ENCODE results near the gene CCNA1. TPM values are rescaled to one million over a fixed set of nuclear protein-coding genes. Genes with fewer than 3 reads are reported as not detected.

The CCNA1 gene
- total RNA-seq, 1 experiment from 2014 or later = 18.3 TPM

GRCh38 chr13:36453516-36453915 is 21.2 kb downstream of the CCNA1 start:
- no peak overlapping the region for H2AFZ ChIP-seq (ENCODE audit: low read length)
- H3K9me2 ChIP-seq (replicated peaks; ENCODE audit: low read length) = no peaks in the 10 kb centered on the region
- H3K4me2 ChIP-seq (ENCODE audit: low read length) = no peak overlapping the region
- H3K9ac ChIP-seq (ENCODE audit: low read length) = no peak overlapping the region
- no TSS peak for BruUV-seq (replicated peaks)
- no peaks in the 10 kb centered on the region for H4K20me1 ChIP-seq (ENCODE audit: low read length)
- DNase-seq = peak; percentile 15
- H3K27me3 ChIP-seq (ENCODE audit: low read length) = no peaks in the 10 kb centered on the region
- intact Hi-C loops (cut with micrococcal nuclease) = loop anchor here (1.0 kb wide), 1 partner anchor 283 kb away; no protein-coding TSS in a partner anchor
- ATAC-seq = peak; percentile 46; the same call in 1 of the 2 replicates
- no peaks in the 10 kb centered on the region for H3K79me2 ChIP-seq (ENCODE audit: low read length)
- H3K4me3 ChIP-seq (ENCODE audit: low read length) = no peak overlapping the region
- POLR2A ChIA-PET (ENCODE audit: unreplicated experiment) = no interaction called here
- TF ChIP-seq EZH2 (IDR thresholded peaks at IDR 0.05; ENCODE audit: low read length, unreplicated experiment) = no peak
- TF ChIP-seq CTCF (conservative IDR thresholded peaks at IDR 0.05; ENCODE audit: low read depth, low read length) = peak; percentile 50; the same call in 1 of the 2 replicates
- no peak for TF ChIP-seq EZH2phosphoT487 (IDR thresholded peaks at IDR 0.05; ENCODE audit: borderline replicate concordance, low read length)
- no peaks in the 10 kb centered on the region for H3K36me3 ChIP-seq (ENCODE audit: low read depth, low read length)
- no peaks in the 10 kb centered on the region for H3K4me1 ChIP-seq (ENCODE audit: insufficient read depth, low read length)
- CTCF ChIA-PET = interaction anchor here (0.6 kb wide), 1 partner anchor 282 kb away, joined by 3 read pairs; no protein-coding TSS in a partner anchor
- no peaks in the 10 kb centered on the region for H3F3A ChIP-seq (ENCODE audit: low read length, unreplicated experiment)
- no peak overlapping the region for H3K27ac ChIP-seq (ENCODE audit: low read length)
- no peaks in the 10 kb centered on the region for H3K9me3 ChIP-seq (ENCODE audit: low read length)

GRCh38 chr13:36454121-36454520 is 21.8 kb downstream of the CCNA1 start:
- H3K27me3 ChIP-seq (ENCODE audit: low read length) = no peaks in the 10 kb centered on the region
- no peak overlapping the region for H3K4me3 ChIP-seq (ENCODE audit: low read length)
- no peak for ATAC-seq
- H3K79me2 ChIP-seq (ENCODE audit: low read length) = no peaks in the 10 kb centered on the region
- no peak overlapping the region for H3K4me2 ChIP-seq (ENCODE audit: low read length)
- no peak for TF ChIP-seq CTCF (conservative IDR thresholded peaks at IDR 0.05; ENCODE audit: low read depth, low read length)
- TF ChIP-seq EZH2phosphoT487 (IDR thresholded peaks at IDR 0.05; ENCODE audit: borderline replicate concordance, low read length) = no peak
- no peak for TF ChIP-seq EZH2 (IDR thresholded peaks at IDR 0.05; ENCODE audit: low read length, unreplicated experiment)
- intact Hi-C loops (cut with micrococcal nuclease) = no loop called here
- H3K27ac ChIP-seq (ENCODE audit: low read length) = no peak overlapping the region
- no peaks in the 10 kb centered on the region for H4K20me1 ChIP-seq (ENCODE audit: low read length)
- H3F3A ChIP-seq (ENCODE audit: low read length, unreplicated experiment) = no peaks in the 10 kb centered on the region
- no peaks in the 10 kb centered on the region for H3K4me1 ChIP-seq (ENCODE audit: insufficient read depth, low read length)
- H3K9ac ChIP-seq (ENCODE audit: low read length) = no peak overlapping the region
- H3K9me2 ChIP-seq (replicated peaks; ENCODE audit: low read length) = no peaks in the 10 kb centered on the region
- no peak overlapping the region for H2AFZ ChIP-seq (ENCODE audit: low read length)
- no peaks in the 10 kb centered on the region for H3K9me3 ChIP-seq (ENCODE audit: low read length)
- CTCF ChIA-PET = interaction anchor here (0.5 to 0.6 kb wide), 4 partner anchors 79 to 406 kb away, joined by 3 to 4 read pairs (median 3); no protein-coding TSS in a partner anchor
- no peaks in the 10 kb centered on the region for H3K36me3 ChIP-seq (ENCODE audit: low read depth, low read length)
- no peak for DNase-seq
- no TSS peak for BruUV-seq (replicated peaks)
- POLR2A ChIA-PET (ENCODE audit: unreplicated experiment) = no interaction called here

GRCh38 chr13:36454987-36455386 is 22.7 kb downstream of the CCNA1 start:
- Histone ChIP-seq H3K4me1 (ENCODE audit: insufficient read depth, low read length) (no peaks in the 10 kb centered on the region), H3K27me3 (ENCODE audit: low read length) (no peaks in the 10 kb centered on the region), H3K36me3 (ENCODE audit: low read depth, low read length) (no peaks in the 10 kb centered on the region), H4K20me1 (ENCODE audit: low read length) (no peaks in the 10 kb centered on the region), H3K9ac (ENCODE audit: low read length) (no peak overlapping the region), H3K27ac (ENCODE audit: low read length) (no peak overlapping the region), H3K4me3 (ENCODE audit: low read length) (no peak overlapping the region), H3K4me2 (ENCODE audit: low read length) (no peak overlapping the region), H3K9me2 (replicated peaks; ENCODE audit: low read length) (no peaks in the 10 kb centered on the region), H3K9me3 (ENCODE audit: low read length) (no peaks in the 10 kb centered on the region), H3F3A (ENCODE audit: low read length, unreplicated experiment) (no peaks in the 10 kb centered on the region), H2AFZ (ENCODE audit: low read length) (no peak overlapping the region), H3K79me2 (ENCODE audit: low read length) (no peaks in the 10 kb centered on the region)
- intact Hi-C loops (cut with micrococcal nuclease) = no loop called here
- POLR2A ChIA-PET (ENCODE audit: unreplicated experiment) = no interaction called here
- CTCF ChIA-PET = interaction anchor here (0.7 kb wide), 1 partner anchor 10 kb away, joined by 4 read pairs; no protein-coding TSS in a partner anchor
- TF ChIP-seq EZH2 (IDR thresholded peaks at IDR 0.05; ENCODE audit: low read length, unreplicated experiment) (no peak), EZH2phosphoT487 (IDR thresholded peaks at IDR 0.05; ENCODE audit: borderline replicate concordance, low read length) (no peak), CTCF (conservative IDR thresholded peaks at IDR 0.05; ENCODE audit: low read depth, low read length) (no peak)
- no TSS peak for BruUV-seq (replicated peaks)
- ATAC-seq (no peak), DNase-seq (no peak)
